BLaER1 (cell line): Measurements from ENCODE around the gene ACOXL.
"Not testable (repeated sequence)": the region's sequence is repeated elsewhere in the genome, so short reads cannot be mapped to it uniquely, and the experiment has no call there.

Source experiments
- H3K27ac ChIP-seq: shearing (Covaris generic); formaldehyde crosslinking; 2 replicates; pipeline ENCODE4 v1.8.1; 2022
- H3K27me3 ChIP-seq: shearing (Covaris generic); formaldehyde crosslinking; 2 replicates; pipeline ENCODE4 v1.8.1; 2022
- H3K36me3 ChIP-seq: shearing (Covaris generic); formaldehyde crosslinking; 2 replicates; pipeline ENCODE4 v1.8.1; 2022
- H3K4me1 ChIP-seq: shearing (Covaris generic); formaldehyde crosslinking; 2 replicates; pipeline ENCODE4 v1.8.1; 2022
- H3K4me2 ChIP-seq: shearing (Covaris generic); formaldehyde crosslinking; 2 replicates; pipeline ENCODE4 v1.8.1; 2022
- H3K4me3 ChIP-seq: shearing (Covaris generic); formaldehyde crosslinking; 2 replicates; pipeline ENCODE4 v1.8.1; 2022
- H3K9ac ChIP-seq: shearing (Covaris generic); formaldehyde crosslinking; 2 replicates; pipeline ENCODE4 v1.8.1; 2022
- H3K9me3 ChIP-seq: shearing (Covaris generic); formaldehyde crosslinking; 2 replicates; pipeline ENCODE4 v1.8.1; 2022
- H4K20me1 ChIP-seq: shearing (Covaris generic); formaldehyde crosslinking; 2 replicates; pipeline ENCODE4 v1.8.1; 2022
- Cebpa-rat ChIP-seq: shearing (Covaris generic); IDR thresholded peaks from 2 replicates; pipeline ENCODE4 v1.8.1; 2022

ACOXL gene

GRCh38 chr2:111069722-111070121, 337.3 kb downstream of the ACOXL start:
- Histone ChIP-seq H3K9ac (no peak overlapping the region), H3K9me3 (peaks cover 11% of the 10 kb centered on the region), H3K4me3 (no peak overlapping the region), H3K27ac (no peak overlapping the region), H3K36me3 (no peaks in the 10 kb centered on the region), H3K4me1 (peaks cover 79% of the 10 kb centered on the region), H3K4me2 (peak overlapping the region; percentile 75), H3K27me3 (no peaks in the 10 kb centered on the region), H4K20me1 (no peaks in the 10 kb centered on the region)
- TF ChIP-seq Cebpa-rat, result no peak

DNA sequence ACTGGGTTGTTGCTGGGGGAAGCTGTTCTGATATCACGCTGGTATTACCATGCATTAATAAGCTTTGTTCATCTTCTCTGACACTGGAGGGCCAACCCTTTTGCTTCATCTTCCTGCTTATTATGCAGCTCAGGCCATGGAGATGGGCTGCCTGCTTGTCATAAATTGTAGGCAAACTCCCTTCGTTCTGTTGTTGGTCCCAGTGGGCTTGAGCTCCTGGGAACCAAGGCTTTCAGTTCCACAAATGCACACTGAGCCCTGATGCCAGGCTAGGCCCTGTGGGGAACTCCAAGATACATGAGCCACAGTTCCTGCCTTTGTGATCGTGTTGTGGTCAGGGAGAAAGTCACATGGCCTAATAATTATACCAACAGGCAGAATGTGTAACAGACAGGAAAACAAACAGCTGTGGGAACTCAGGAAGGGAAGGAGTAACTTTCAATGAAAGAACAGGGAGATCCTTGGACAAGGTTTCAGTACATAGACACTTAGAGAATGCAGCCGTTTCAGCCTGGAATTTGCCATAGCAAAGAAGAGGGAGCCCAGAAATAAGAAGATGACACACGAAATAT, 339.3 kb downstream of the ACOXL start:
- H3K27ac ChIP-seq, result peak overlapping the region; percentile 38; the same call in 1 of the 2 replicates
- H3K9ac ChIP-seq, result peak overlapping the region; percentile 43; the same call in 1 of the 2 replicates
- H3K4me2 ChIP-seq, result peak overlapping the region; percentile 75

DNA sequence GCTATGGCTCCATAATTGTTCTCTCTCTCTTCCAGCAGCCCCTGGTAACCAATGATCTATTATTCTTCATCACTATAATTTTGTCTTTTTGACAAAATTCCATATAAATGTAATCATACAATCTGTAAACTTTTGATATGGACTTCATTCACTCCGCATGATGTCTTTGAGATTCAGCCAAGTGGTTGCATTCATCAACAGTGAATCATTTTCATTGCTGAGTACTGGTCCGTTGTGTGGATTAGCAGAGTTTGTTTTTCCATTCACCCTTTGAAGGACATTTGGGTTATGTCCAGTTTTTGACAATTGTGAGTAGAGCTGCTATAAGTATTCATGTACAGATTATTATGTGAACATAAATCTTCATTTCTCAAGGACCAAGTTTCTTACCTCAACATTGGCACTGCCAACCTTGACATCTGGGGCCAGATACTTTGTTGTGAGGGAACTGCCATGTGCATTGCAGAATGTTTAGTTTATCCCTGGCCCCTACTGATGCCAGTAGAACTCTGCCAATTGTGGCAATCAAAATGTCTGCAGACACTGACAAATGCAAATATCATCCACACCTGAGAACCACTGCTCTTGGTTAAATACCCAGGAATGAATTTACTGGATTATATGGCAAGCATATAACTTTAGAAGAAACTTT, 340.0 kb downstream of the ACOXL start:
- Histone ChIP-seq H3K9me3 (peaks cover 14% of the 10 kb centered on the region), H3K27ac (no peak overlapping the region), H3K4me1 (peaks cover 56% of the 10 kb centered on the region), H3K9ac (no peak overlapping the region), H3K4me2 (peak overlapping the region; percentile 75), H3K4me3 (no peak overlapping the region), H3K27me3 (no peaks in the 10 kb centered on the region), H3K36me3 (no peaks in the 10 kb centered on the region), H4K20me1 (no peaks in the 10 kb centered on the region)
- no peak for TF ChIP-seq Cebpa-rat

More for the DNA sequence above, 339.3 kb downstream of the ACOXL start:
- Histone ChIP-seq H3K4me3 (no peak overlapping the region), H3K27me3 (no peaks in the 10 kb centered on the region), H3K9me3 (peaks cover 14% of the 10 kb centered on the region), H4K20me1 (no peaks in the 10 kb centered on the region), H3K4me1 (peaks cover 61% of the 10 kb centered on the region), H3K36me3 (no peaks in the 10 kb centered on the region)
- TF ChIP-seq Cebpa-rat, result no peak

DNA sequence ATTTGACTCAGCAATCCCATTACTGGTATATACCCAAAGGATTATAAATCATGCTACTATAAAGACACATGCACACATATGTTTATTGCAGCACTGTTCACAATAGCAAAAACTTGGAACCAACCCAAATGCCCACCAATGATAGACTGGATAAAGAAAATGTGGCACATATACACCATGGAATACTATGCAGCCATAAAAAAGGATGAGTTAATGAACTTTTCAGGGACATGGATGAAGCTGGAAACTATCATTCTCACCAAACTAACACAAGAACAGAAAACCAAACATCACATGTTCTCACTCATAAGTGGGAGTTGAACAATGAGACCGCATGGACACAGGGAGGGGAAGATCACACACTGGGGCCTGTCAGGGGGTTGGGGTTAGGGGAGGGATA, 350.3 kb downstream of the ACOXL start:
- not testable (repeated sequence) for H3K36me3 ChIP-seq, H3K4me2 ChIP-seq, H3K27me3 ChIP-seq, H4K20me1 ChIP-seq, H3K4me1 ChIP-seq, H3K9ac ChIP-seq, H3K27ac ChIP-seq, H3K4me3 ChIP-seq
- peaks cover 35% of the 10 kb centered on the region for H3K9me3 ChIP-seq

- no peak for TF ChIP-seq Cebpa-rat
- no peaks in the 10 kb centered on the region for H3K9me3 ChIP-seq
- H3K27me3 ChIP-seq, result no peaks in the 10 kb centered on the region
- no peak overlapping the region for H3K9ac ChIP-seq
- no peaks in the 10 kb centered on the region for H3K36me3 ChIP-seq
- H3K4me2 ChIP-seq, result no peak overlapping the region
- H3K27ac ChIP-seq, result no peak overlapping the region
- no peaks in the 10 kb centered on the region for H3K4me1 ChIP-seq
- no peaks in the 10 kb centered on the region for H4K20me1 ChIP-seq
- H3K4me3 ChIP-seq, result no peak overlapping the region
Measured at GRCh38 chr2:111091811-111092211, 359.4 kb downstream of the ACOXL start.

DNA sequence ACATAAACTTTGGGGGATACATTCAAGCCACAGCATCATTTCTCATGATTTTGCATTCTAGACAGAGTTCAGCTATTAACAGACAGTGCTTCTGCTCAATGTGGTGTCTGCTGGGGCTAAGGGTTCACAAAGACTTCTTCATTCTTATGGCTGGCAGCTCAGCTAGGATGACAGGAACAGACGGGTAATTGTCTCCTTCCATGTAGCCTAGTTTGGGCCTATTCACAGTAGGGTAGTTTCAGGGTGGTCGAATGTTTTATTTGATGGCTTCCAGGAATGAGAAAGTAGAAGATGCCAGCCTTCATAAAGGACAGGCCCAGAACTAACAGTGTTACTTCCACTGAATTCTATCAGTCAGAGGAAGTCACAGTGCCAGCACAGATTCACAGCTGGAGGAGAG, 362.3 kb downstream of the ACOXL start:
- peaks cover 13% of the 10 kb centered on the region; the same call in 1 of the 2 replicates for H3K4me1 ChIP-seq
- H3K9ac ChIP-seq, result no peak overlapping the region
- no peak overlapping the region for H3K27ac ChIP-seq
- no peak overlapping the region for H3K4me3 ChIP-seq
- no peaks in the 10 kb centered on the region for H3K9me3 ChIP-seq
- no peak overlapping the region for H3K4me2 ChIP-seq
- H4K20me1 ChIP-seq, result no peaks in the 10 kb centered on the region
- no peak for TF ChIP-seq Cebpa-rat
- H3K27me3 ChIP-seq, result no peaks in the 10 kb centered on the region
- H3K36me3 ChIP-seq, result no peaks in the 10 kb centered on the region

DNA sequence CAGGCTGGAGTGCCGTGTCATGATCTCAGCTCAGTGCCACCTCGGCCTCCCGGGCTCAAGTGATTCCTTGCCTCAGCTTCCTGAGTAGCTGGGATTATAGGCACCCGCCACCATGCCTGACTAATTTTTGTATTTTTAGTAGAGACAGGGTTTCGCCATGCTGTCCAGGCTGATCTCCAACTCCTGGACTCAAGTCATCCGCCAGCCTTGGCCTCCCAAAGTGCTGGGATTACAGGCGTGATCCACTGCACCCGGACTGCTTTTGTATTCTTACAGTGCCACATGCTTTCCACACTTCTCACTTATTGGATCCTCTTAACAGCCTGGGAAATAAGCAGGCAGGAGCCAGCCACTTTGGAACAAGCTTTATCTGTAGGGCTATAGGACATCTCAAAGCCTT, 363.1 kb downstream of the ACOXL start:
- H3K27ac ChIP-seq, result no peak overlapping the region
- no peaks in the 10 kb centered on the region for H3K27me3 ChIP-seq
- peaks cover 21% of the 10 kb centered on the region for H3K4me1 ChIP-seq

GRCh38 chr2:111099402-111099801, 367.0 kb downstream of the ACOXL start:
- Histone ChIP-seq H4K20me1 (no peaks in the 10 kb centered on the region), H3K27me3 (no peaks in the 10 kb centered on the region)

More for the DNA sequence above, 363.1 kb downstream of the ACOXL start:
- no peak overlapping the region for H3K4me3 ChIP-seq
- no peaks in the 10 kb centered on the region for H4K20me1 ChIP-seq
- no peak overlapping the region for H3K9ac ChIP-seq
- no peaks in the 10 kb centered on the region for H3K9me3 ChIP-seq
- no peak for TF ChIP-seq Cebpa-rat
- H3K4me2 ChIP-seq, result no peak overlapping the region
- H3K36me3 ChIP-seq, result no peaks in the 10 kb centered on the region

DNA sequence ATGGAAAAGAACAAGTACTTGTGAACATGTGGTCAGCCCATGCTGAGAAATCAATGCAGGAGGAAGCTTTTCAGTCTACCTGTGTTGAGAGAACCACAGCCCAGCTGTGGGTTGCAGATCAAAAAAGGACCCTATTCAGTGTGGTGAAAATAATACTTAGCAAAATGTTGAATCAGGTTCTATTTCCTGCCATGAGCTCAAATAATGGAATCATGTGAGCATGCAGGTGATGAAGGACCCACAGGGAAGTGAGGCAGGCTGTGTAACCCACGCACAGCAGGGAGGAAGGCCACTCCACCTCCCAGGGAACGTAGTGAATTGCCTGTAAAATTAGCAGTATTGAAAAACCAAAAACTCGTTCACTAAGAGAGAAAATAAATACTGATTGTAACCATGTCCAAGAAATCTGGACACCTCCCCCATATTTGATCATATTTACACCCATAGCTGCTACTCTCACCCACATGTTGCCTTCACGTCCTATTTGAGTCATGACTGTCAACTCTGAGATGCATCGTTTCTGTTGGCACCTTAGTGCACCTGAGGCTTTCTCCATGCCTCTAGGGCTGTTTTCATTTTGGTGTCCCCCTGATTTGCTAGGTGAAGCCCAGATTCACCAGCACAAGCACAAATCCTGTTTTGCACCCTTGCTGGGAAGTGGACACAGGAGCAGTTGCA, 367.9 kb downstream of the ACOXL start:
- Histone ChIP-seq H3K27ac (peak overlapping the region; percentile 59; the same call in 1 of the 2 replicates), H4K20me1 (no peaks in the 10 kb centered on the region), H3K9ac (no peak overlapping the region), H3K36me3 (no peaks in the 10 kb centered on the region), H3K4me3 (no peak overlapping the region), H3K27me3 (no peaks in the 10 kb centered on the region), H3K4me1 (peaks cover 42% of the 10 kb centered on the region), H3K9me3 (no peaks in the 10 kb centered on the region), H3K4me2 (peak overlapping the region; percentile 76)
- TF ChIP-seq Cebpa-rat, result no peak

More at GRCh38 chr2:111099402-111099801, 367.0 kb downstream of the ACOXL start:
- no peak for TF ChIP-seq Cebpa-rat
- Histone ChIP-seq H3K9me3 (no peaks in the 10 kb centered on the region), H3K4me1 (peaks cover 42% of the 10 kb centered on the region), H3K4me3 (no peak overlapping the region), H3K9ac (no peak overlapping the region), H3K4me2 (no peak overlapping the region), H3K36me3 (no peaks in the 10 kb centered on the region), H3K27ac (no peak overlapping the region)

DNA sequence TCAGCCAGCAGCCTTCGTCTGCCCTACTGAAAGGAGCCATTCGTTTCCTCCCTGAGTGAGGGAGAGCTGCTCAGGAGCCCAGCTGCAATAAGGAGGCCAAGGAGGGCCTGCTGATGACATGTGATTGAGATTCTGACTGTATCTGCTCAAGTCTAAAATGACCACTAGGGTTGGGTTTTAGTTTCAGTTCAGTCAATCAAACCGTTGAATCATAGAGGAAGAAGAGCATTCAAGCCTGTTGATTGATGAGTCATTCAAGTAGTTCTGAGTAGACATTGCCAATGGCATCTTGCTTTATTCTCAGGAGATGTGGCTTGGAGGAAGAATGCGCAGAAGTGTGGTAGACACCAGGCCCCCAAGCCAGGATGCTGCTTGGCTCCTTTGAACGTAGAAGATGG, 368.4 kb downstream of the ACOXL start:
- peak overlapping the region; percentile 59; the same call in 1 of the 2 replicates for H3K27ac ChIP-seq
- H3K4me1 ChIP-seq, result peaks cover 42% of the 10 kb centered on the region
- no peaks in the 10 kb centered on the region for H3K27me3 ChIP-seq
- peak overlapping the region; percentile 76 for H3K4me2 ChIP-seq
- no peaks in the 10 kb centered on the region for H3K36me3 ChIP-seq
- H4K20me1 ChIP-seq, result no peaks in the 10 kb centered on the region
- H3K9ac ChIP-seq, result no peak overlapping the region
- no peak overlapping the region for H3K4me3 ChIP-seq
- TF ChIP-seq Cebpa-rat, result no peak
- H3K9me3 ChIP-seq, result no peaks in the 10 kb centered on the region
